ENCODE measurements around the gene NCAM1.
"Not testable (repeated sequence)": the region's sequence is repeated elsewhere in the genome, so short reads cannot be mapped to it uniquely, and the experiment has no call there.

NCAM1 gene

DNA sequence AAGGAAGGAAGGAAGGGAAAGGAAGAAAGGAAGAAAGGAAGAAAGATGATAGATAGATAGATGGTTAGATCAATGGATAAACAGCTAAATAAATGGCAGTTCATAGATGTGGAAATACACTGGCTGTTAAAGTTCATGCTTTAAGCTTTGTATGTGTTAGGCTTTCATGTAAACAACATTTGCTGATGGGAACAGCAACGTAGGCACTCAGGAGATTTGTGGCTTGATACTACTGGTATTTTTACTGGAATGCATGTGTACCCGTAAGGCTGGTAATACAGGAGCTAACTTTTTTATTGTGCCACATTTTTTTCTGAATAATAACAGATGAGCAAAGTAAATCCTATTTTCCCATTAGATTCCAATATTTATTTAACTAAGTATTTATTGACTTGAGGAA, 85.6 kb downstream of the NCAM1 start:
- TF ChIP-seq POLR2AphosphoS5 (IDR thresholded peaks at IDR 0.05; ENCODE audit: low read depth), result no peak
- TF ChIP-seq SPI1 (IDR thresholded peaks at IDR 0.05; ENCODE audit: borderline replicate concordance, low read depth), result no peak
- TF ChIP-seq, protein P1, sequence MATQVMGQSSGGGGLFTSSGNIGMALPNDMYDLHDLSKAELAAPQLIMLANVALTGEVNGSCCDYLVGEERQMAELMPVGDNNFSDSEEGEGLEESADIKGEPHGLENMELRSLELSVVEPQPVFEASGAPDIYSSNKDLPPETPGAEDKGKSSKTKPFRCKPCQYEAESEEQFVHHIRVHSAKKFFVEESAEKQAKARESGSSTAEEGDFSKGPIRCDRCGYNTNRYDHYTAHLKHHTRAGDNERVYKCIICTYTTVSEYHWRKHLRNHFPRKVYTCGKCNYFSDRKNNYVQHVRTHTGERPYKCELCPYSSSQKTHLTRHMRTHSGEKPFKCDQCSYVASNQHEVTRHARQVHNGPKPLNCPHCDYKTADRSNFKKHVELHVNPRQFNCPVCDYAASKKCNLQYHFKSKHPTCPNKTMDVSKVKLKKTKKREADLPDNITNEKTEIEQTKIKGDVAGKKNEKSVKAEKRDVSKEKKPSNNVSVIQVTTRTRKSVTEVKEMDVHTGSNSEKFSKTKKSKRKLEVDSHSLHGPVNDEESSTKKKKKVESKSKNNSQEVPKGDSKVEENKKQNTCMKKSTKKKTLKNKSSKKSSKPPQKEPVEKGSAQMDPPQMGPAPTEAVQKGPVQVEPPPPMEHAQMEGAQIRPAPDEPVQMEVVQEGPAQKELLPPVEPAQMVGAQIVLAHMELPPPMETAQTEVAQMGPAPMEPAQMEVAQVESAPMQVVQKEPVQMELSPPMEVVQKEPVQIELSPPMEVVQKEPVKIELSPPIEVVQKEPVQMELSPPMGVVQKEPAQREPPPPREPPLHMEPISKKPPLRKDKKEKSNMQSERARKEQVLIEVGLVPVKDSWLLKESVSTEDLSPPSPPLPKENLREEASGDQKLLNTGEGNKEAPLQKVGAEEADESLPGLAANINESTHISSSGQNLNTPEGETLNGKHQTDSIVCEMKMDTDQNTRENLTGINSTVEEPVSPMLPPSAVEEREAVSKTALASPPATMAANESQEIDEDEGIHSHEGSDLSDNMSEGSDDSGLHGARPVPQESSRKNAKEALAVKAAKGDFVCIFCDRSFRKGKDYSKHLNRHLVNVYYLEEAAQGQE (IDR thresholded peaks at IDR 0.05; ENCODE audit: insufficient replicate concordance, low read depth), result no peak
- no peak for TF ChIP-seq GABPA (IDR thresholded peaks at IDR 0.05; ENCODE audit: low read depth)
- TF ChIP-seq, protein P2, sequence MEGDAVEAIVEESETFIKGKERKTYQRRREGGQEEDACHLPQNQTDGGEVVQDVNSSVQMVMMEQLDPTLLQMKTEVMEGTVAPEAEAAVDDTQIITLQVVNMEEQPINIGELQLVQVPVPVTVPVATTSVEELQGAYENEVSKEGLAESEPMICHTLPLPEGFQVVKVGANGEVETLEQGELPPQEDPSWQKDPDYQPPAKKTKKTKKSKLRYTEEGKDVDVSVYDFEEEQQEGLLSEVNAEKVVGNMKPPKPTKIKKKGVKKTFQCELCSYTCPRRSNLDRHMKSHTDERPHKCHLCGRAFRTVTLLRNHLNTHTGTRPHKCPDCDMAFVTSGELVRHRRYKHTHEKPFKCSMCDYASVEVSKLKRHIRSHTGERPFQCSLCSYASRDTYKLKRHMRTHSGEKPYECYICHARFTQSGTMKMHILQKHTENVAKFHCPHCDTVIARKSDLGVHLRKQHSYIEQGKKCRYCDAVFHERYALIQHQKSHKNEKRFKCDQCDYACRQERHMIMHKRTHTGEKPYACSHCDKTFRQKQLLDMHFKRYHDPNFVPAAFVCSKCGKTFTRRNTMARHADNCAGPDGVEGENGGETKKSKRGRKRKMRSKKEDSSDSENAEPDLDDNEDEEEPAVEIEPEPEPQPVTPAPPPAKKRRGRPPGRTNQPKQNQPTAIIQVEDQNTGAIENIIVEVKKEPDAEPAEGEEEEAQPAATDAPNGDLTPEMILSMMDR (IDR thresholded peaks at IDR 0.05; ENCODE audit: insufficient read depth, low read length), result no peak
- Histone ChIP-seq H3K27ac (replicated peaks) (no peak overlapping the region), H3K4me3 (replicated peaks; ENCODE audit: insufficient read depth, low read length) (no peak overlapping the region), H3K27me3 (ENCODE audit: insufficient read depth, poor library complexity, severe bottlenecking) (no peaks in the 10 kb centered on the region)
- no peak for DNase-seq (ENCODE audit: low read depth in 1 of 2, low spot score in 1 of 2)

DNA sequence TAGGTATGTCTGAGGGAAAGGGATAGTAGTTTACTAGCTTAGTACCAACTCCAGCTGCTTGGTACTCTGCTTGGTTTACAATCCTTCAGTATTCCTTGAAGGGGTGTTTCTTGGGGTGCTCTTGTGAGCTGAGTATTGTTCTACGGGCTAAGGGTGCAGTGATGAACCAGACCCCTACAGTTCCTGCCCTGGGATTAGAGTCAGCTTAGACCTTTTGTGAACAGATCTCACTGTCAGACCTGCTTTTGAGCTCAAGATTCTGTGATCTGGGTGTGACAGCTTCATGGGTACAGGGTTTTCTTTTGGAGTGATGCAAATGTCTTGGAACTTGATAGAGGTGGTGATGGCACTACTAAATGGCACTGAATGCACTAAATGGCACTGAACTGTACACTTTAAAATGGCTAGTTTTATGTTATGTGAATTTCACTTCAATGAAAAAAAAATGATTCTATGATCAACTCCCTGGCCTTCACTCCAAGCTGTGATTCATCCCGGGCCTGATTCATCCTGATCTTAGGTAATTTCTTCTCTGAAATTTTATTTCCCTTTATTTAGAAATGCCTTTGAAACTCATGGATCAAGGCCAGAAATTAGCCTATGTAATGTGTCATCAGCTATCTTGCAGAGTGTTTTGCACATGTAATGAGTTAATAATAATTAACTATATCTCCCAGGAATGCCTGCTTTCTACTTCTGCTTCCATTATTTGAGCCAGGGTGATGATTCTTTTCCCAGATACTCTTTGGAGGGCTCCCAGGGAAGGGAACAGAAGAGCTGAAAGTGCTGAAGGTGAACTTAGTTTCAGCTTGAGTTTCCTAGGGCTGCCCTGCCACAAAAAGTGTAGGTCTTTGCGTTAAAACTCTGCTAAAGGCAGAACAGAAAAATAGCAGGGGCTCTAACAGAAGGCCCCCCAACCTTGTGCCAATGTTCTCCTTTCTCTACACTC, 87.9 kb downstream of the NCAM1 start:
- no peak for DNase-seq (ENCODE audit: low read depth in 1 of 2, low spot score in 1 of 2)
- H3K27ac ChIP-seq (replicated peaks), result no peak overlapping the region
- no peak overlapping the region for H3K4me3 ChIP-seq (replicated peaks; ENCODE audit: insufficient read depth, low read length)
- TF ChIP-seq POLR2AphosphoS5 (IDR thresholded peaks at IDR 0.05; ENCODE audit: low read depth) (no peak), SPI1 (IDR thresholded peaks at IDR 0.05; ENCODE audit: borderline replicate concordance, low read depth) (no peak), GABPA (IDR thresholded peaks at IDR 0.05; ENCODE audit: low read depth) (no peak)
- TF ChIP-seq, protein P2 (IDR thresholded peaks at IDR 0.05; ENCODE audit: insufficient read depth, low read length), result no peak
- TF ChIP-seq, protein P1 (IDR thresholded peaks at IDR 0.05; ENCODE audit: insufficient replicate concordance, low read depth), result no peak
- H3K27me3 ChIP-seq (ENCODE audit: insufficient read depth, poor library complexity, severe bottlenecking), result no peaks in the 10 kb centered on the region

DNA sequence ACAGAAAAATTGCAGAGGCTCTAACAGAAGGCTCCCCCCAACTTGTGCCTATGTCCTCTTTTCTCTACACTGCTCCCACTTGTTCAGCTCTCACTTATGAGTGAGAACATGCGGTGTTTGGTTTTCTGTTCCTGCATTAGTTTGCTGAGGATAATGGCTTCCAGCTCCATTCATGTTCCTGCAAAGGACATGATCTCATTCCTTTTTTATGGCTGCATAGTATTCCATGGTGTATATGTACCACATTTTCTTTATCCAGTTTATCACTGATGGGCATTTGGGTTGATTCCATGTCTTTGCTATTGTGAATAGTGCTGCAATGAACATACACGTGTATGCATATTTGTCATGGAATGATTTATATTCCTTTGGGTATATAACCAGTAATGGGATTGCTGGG, 91.8 kb downstream of the NCAM1 start:
- not testable (repeated sequence) for H3K27me3 ChIP-seq (ENCODE audit: insufficient read depth, poor library complexity, severe bottlenecking); H3K4me3 ChIP-seq (replicated peaks; ENCODE audit: insufficient read depth, low read length); DNase-seq (ENCODE audit: low read depth in 1 of 2, low spot score in 1 of 2); H3K27ac ChIP-seq (replicated peaks)

DNA sequence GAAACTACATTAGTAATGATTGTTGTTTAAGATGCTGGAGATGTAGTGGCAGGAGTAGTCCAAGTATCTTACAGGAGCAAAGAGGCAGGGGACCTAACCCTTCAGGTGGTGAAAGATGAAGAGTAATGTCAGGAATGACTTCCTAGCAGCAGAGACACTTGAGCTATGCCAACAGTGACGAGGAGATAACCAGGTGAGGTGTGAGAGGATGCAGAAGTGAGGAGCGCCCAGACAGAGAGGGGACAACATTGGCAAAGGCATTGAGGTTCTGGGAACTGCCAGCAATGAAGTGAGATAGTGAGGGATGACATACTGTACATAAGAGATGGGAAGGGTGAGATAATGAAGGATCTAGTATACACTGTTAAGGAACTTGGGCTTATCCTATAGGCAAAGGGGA, 95.8 kb downstream of the NCAM1 start:
- no peak for TF ChIP-seq POLR2AphosphoS5 (IDR thresholded peaks at IDR 0.05; ENCODE audit: low read depth)
- TF ChIP-seq, protein P2 (IDR thresholded peaks at IDR 0.05; ENCODE audit: insufficient read depth, low read length), result no peak
- no peak for TF ChIP-seq SPI1 (IDR thresholded peaks at IDR 0.05; ENCODE audit: borderline replicate concordance, low read depth)
- TF ChIP-seq GABPA (IDR thresholded peaks at IDR 0.05; ENCODE audit: low read depth), result no peak
- TF ChIP-seq, protein P1 (IDR thresholded peaks at IDR 0.05; ENCODE audit: insufficient replicate concordance, low read depth), result no peak
- Histone ChIP-seq H3K27ac (replicated peaks) (no peak overlapping the region), H3K4me3 (replicated peaks; ENCODE audit: insufficient read depth, low read length) (no peak overlapping the region), H3K27me3 (ENCODE audit: insufficient read depth, poor library complexity, severe bottlenecking) (no peaks in the 10 kb centered on the region)
- no peak for DNase-seq (ENCODE audit: low read depth in 1 of 2, low spot score in 1 of 2)

Data from HL-60 (cell line).